NAMALWA (cell line): ENCODE results near the gene ZFP36L2.
A peak's percentile ranks its signal among the peaks of the same experiment; 100 is the strongest.

Experiments
- DNase-seq: peaks from one replicate; pipeline ENCODE4 v3.0.0-alpha.2; 2015; ENCODE audit warnings: low spot score

Gene ZFP36L2, protein sequence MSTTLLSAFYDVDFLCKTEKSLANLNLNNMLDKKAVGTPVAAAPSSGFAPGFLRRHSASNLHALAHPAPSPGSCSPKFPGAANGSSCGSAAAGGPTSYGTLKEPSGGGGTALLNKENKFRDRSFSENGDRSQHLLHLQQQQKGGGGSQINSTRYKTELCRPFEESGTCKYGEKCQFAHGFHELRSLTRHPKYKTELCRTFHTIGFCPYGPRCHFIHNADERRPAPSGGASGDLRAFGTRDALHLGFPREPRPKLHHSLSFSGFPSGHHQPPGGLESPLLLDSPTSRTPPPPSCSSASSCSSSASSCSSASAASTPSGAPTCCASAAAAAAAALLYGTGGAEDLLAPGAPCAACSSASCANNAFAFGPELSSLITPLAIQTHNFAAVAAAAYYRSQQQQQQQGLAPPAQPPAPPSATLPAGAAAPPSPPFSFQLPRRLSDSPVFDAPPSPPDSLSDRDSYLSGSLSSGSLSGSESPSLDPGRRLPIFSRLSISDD

DNA sequence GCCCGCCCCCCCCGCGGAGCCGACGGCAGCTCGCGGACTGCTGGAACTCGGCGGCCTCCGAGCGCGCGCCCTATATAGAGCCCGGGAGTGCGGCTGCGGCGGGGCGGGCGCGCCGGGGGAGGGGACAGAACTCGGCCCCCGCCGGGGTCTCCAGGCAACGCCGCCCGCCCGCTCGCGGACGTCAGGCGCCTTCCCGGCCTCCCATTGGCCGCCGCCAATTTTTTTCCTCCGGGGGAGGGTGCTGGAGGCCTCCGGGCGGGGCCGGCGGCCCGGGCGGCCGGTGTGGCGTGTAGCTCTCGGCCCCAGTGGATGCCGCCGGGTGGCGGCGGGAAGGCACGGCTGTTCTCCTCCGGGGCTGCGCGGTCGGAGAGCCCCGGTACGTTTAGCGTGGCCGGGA, at the start of gene ZFP36L2:
TSS of gene ZFP36L2 (minus strand) at position 49 of the 397 bp plus-strand sequence. CDS start 291 bp downstream, outside the sequence.
- peak; percentile 95 for DNase-seq

DNA sequence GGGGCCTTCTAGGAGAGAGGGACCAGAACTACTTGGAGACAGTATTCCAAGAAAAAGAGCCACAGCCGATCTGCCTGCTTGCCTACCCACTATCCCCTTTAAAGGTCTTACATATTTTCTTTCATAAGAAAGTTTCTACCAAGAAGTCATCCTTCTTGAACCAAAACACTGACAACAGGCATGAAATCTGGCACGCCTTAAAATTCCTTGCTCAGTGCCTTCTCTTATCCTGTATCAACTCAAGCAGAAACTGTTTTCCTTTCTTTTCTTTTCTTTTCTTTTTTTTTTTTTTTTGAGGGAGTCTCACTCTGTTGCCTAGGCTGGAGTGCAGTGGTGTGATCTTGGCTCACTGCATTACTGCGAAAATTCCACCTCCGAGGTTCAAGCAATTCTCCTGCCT, 48.3 kb upstream of the ZFP36L2 start:
- DNase-seq, result no peak

DNA sequence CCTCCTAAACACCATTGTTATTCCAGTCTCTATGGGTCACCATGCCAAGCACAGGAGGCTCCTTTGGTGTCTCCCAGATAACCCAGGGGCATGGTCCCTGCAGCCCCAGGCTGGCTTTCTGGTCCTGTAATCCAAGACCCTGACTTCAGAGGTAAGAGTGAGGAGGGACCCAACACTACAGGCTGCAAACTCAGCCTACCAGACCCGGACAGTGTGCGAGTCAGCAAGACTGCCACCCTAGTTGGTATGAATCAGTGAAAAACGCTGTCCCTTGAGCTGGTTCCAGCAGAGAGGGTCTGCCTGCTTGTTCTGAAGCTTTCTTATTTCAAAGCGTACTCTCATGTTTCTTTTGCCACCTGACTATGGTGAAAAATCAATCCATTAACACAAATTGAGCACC, 47.6 kb upstream of the ZFP36L2 start:
- no peak for DNase-seq

DNA sequence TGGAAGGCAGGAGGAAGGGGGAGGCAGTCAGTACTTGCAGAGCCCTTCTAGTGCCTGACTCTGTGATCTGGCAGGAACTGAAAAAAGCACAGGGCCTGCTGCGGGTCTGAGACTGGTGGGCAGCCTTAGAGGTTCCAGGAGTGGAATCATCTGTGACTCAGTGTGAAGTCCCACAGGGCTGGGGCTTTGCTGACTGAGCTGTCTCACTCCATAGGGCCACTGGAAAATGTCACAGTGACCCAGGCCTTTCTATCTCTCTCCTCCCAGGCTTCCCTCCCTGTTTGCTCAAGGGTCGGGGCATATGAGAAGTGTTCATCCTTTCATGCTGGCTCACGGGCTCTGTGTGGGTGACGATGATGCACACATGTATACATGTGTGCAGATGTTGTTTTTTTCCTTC, 47.1 kb upstream of the ZFP36L2 start:
- no peak for DNase-seq

DNA sequence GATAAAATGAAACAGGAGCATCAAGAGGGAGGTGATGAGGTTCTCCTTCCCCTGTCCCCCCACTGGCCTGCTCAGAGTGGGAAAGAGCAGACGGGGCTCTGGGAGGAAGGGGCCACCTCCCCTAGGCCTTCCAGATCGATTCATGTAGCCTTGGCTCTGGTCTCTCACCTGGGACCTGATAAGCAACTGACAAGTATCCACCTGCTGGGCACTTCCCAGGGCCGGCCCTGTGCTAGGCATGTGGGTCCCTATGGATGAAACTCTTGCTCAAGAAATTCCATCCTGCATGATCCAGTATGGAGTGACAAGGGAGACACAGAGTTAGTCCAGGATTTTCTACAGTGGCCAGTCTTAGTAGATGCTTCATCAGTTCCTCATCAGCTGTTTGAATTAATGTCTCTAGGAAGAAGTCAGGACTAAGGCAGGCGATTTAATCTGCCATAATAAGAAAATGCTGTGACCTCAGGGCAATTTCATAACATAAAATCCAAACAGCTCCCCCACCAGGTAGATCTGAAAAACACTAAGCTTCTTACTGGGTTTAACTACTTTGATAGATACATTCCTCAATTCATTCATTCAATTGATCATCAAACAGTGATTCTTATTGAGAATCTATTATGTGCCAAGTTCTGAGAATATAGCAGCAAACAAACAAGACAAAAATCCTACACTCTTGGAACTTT, 44.7 kb upstream of the ZFP36L2 start:
- peak; percentile 27 for DNase-seq

GRCh38 chr2:43270461-43270860, 44.1 kb upstream of the ZFP36L2 start:
- no peak for DNase-seq

DNA sequence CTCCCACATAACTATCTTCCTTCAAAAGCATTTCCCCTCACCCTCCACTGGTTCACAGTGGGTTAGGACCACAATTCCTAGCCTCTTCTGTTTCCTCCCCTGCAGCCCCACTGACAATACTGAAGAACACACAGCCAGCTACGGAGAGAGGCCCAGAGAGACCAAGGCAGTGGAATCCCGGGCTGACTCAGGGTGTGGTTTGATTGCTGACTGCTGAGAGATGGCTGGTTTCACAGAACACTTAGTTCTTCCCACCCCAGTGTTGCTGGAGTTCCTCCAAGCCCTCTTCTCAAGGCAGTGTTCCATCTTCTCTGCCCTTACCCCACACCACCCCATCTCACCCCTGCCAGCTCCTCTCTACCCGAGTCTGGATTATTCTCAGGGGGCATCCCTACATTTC, 43.3 kb upstream of the ZFP36L2 start:
- DNase-seq, result no peak

- no peak for DNase-seq
These were observed 42.7 kb upstream of the ZFP36L2 start for GRCh38 chr2:43269074-43269572.

GRCh38 chr2:43268066-43268953, 41.9 kb upstream of the ZFP36L2 start:
- DNase-seq, result no peak

DNA sequence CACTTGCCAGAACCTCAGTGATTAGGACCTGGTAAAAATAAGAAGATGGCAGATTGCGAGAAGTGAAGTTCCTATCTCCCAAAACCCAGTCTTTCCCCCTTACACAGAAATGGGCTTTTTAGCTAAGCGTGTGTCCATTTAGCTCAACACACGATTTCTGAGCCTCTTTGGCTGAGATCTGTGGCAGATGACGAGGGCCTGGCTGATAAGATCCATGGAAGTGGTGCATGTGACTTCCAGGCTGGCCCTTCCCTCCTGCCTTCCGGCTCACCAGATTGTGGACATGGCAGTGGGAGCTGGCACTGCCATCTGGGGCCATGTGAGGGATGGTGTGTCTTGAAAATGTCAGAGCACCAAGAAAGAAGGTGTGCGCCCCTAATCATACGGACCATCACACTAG, 41.0 kb upstream of the ZFP36L2 start:
- DNase-seq, result no peak

- no peak for DNase-seq
These were observed 40.3 kb upstream of the ZFP36L2 start for GRCh38 chr2:43266711-43267111.

GRCh38 chr2:43265421-43265820, 39.0 kb upstream of the ZFP36L2 start:
- no peak for DNase-seq

DNA sequence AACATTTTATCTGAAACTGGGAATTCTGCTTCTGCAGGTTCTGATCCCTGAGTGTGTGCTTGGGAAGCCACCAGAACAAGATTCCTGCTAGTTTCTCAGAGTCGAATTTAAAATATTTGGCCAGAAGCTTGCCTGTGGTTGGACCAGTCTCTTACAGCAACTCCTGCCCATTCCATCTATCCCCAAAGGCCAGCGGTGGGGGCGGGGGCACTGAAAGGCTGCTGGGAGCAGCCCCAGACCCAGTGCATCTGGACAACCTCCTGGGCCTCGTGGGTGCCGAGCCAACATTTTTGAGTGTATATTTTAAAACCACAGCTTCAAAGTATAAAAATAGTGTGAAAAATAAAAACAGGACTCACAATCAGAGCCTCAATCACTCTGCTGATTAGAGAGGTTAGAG, 38.6 kb upstream of the ZFP36L2 start:
- no peak for DNase-seq

DNA sequence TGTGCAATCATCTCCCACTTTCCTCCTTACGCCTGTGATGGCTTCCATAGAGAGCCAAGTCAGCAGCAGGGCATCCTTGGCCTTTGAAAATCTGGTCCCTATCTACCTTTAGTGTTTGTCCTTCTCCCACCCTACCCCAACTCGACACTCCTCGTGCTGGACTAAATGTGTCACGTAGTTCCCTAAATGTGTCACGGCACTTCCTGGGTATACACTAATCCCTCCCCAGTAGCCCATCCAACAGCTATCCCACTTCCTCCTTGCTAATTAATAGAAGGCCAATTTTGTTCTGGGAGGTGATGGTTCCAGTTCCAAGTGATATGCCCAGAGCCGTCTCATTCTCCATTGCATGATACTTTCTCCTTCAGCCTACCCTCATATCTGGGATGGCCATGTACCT, 36.5 kb upstream of the ZFP36L2 start:
- no peak for DNase-seq

GRCh38 chr2:43262239-43262638, 35.8 kb upstream of the ZFP36L2 start:
- no peak for DNase-seq

DNA sequence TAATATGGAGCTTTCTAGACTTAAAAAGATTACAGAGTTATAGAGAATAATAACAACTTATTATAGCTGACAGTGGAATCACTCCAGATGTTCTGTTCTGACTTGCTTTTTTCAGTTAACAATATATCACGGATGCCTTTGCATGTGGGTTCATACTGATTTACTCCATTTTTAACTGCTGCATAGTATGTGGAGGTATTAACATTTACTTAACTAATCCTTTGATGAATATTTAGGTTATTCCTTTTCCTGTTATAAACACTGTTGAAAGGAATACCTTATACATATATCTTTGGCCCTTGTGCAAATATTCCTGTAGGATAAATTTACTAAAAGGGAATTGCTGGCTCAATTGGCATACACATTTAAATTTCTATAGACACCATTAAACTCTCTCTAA, 33.1 kb upstream of the ZFP36L2 start:
- DNase-seq, result no peak

DNA sequence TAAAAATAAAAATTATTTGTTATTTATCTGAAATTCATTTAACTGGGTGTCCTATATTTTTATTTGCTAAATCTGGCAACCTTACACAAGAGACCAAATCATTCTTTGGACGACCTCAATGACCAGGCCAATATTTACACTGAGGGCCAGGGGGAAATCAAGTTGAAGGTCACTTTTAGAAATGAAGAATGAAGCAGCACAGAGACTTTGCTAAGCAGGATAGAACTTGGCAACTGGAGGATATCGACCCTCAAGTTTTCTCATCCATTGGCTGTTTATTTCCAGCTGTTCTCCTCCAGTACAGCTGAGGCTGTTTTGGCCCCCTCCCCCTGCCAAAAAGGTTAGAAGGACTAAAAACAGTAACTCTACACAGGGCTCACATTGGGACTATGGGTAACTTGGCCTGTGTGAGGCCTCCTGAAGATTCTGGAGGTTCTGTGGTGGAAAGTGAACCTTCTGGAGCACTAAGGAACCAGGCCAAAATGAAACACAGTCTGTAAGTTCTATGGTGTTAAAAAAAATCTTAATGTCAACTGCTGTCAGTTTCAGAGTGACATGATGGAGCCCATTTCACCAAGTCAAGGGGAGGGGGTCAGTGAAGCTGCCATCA, 32.2 kb upstream of the ZFP36L2 start:
- DNase-seq, result no peak

GRCh38 chr2:43255296-43255910, 29.0 kb upstream of the ZFP36L2 start:
- no peak for DNase-seq

- no peak for DNase-seq
These were observed 27.9 kb upstream of the ZFP36L2 start for GRCh38 chr2:43254331-43254730.

DNA sequence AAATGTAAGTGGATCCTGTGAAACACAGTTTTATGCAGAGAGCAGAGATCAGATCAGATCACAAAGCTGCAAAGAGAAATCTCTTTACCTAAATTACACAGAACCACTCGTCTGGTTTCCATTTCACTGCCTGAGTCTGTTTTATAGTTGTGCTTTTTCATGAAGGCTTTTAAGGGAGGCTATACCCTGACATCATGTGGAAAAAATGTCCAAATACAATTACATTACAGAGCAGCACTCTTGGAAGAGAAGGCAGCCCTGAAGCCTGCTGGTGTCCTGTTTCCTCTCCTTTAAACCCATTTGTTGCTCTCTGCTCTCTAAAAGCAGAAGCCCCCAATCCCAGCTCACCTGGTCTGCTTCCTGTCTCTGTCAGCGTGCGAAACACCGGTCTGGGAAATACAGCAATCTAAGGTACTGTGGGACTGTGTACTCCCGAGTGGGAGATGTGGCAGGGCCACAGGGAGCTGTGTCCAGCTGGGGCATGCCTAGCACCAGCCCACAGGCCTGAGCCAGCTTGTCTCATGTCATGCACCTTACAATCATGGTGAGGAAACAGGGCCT, 24.8 kb upstream of the ZFP36L2 start:
- no peak for DNase-seq

- no peak for DNase-seq
These were observed 23.6 kb upstream of the ZFP36L2 start for GRCh38 chr2:43250015-43250414.
